Mesothelial cell of epicardium (in vitro differentiated cells): ENCODE measurements around the gene SLC49A4. TPM values are rescaled to one million over a fixed set of nuclear protein-coding genes. Genes with fewer than 3 reads are reported as not detected.
"Not testable (repeated sequence)": the region's sequence is repeated elsewhere in the genome, so short reads cannot be mapped to it uniquely, and the experiment has no call there.

Source experiments
- DNase-seq, 2 experiments: peaks; one replicate each; pipeline ENCODE4 v3.0.0; 2021; ENCODE audit warnings: low spot score in 2 of 2; ENCODE audit not compliant: unreplicated experiment in 2 of 2
- H3K27ac Mint-ChIP-seq: 2 replicates; pipeline ENCODE4 v1.8.0; 2021; ENCODE audit warnings: mixed read lengths
- H3K27me3 Mint-ChIP-seq: 2 replicates; pipeline ENCODE4 v1.8.0; 2021; ENCODE audit warnings: low read depth, mixed read lengths
- H3K36me3 Mint-ChIP-seq: 2 replicates; pipeline ENCODE4 v1.8.0; 2021; ENCODE audit warnings: mixed read lengths
- H3K4me1 Mint-ChIP-seq: 2 replicates; pipeline ENCODE4 v1.8.0; 2021; ENCODE audit warnings: mixed read lengths
- H3K4me3 Mint-ChIP-seq: 2 replicates; pipeline ENCODE4 v1.8.0; 2021; ENCODE audit warnings: mild to moderate bottlenecking, moderate library complexity, mixed read lengths
- H3K9me3 Mint-ChIP-seq: 2 replicates; pipeline ENCODE4 v1.8.0; 2021; ENCODE audit warnings: mixed read lengths
- CTCF ChIP-seq: fragments of 200-600 bp; sonication (generic); IDR thresholded peaks from one replicate; pipeline ENCODE4 v1.5.0; 2021; ENCODE audit warnings: antibody characterized with exemption; ENCODE audit not compliant: unreplicated experiment
- total RNA-seq: library from RNA; stranded (reverse); gene quantifications from 3 replicates; pipeline ENCODE4 v1.2.1, GENCODE V29; 2021

Gene SLC49A4
- 17.8 to 19.2 TPM (median 18.1 TPM) in 3 replicates for total RNA-seq

GRCh38 chr3:122794779-122795673 lies at the start of gene SLC49A4:
TSS of gene SLC49A4 (plus strand) at chr3:122795069. CDS start at chr3:122795193, 124 bp downstream.
- H3K27me3 Mint-ChIP-seq, result no peaks in the 10 kb centered on the region
- H3K4me3 Mint-ChIP-seq, result peak within 1 kb of the TSS; percentile 79
- TF ChIP-seq CTCF, result no peak
- DNase-seq, result peak; percentile 65 to 82
- H3K4me1 Mint-ChIP-seq, result peaks cover 28% of the 10 kb centered on the region
- H3K36me3 Mint-ChIP-seq, result no peaks in the 10 kb centered on the region
- peak within 1 kb of the TSS; percentile 99 for H3K27ac Mint-ChIP-seq
- H3K9me3 Mint-ChIP-seq, result no peaks in the 10 kb centered on the region

GRCh38 chr3:122745369-122746021 lies 49.4 kb upstream of the SLC49A4 start:
- DNase-seq, result no peak
- no peaks in the 10 kb centered on the region for H3K4me1 Mint-ChIP-seq
- H3K36me3 Mint-ChIP-seq, result peaks cover 49% of the 10 kb centered on the region
- peaks cover 27% of the 10 kb centered on the region for H3K9me3 Mint-ChIP-seq
- H3K4me3 Mint-ChIP-seq, result no peak overlapping the region
- no peaks in the 10 kb centered on the region for H3K27me3 Mint-ChIP-seq
- no peak overlapping the region for H3K27ac Mint-ChIP-seq
- no peak for TF ChIP-seq CTCF

GRCh38 chr3:122747295-122747694 lies 47.6 kb upstream of the SLC49A4 start:
- not testable (repeated sequence) for H3K4me1 Mint-ChIP-seq, H3K27ac Mint-ChIP-seq, H3K27me3 Mint-ChIP-seq, H3K4me3 Mint-ChIP-seq, DNase-seq
- peaks cover 23% of the 10 kb centered on the region for H3K9me3 Mint-ChIP-seq
- H3K36me3 Mint-ChIP-seq, result peaks cover 46% of the 10 kb centered on the region

GRCh38 chr3:122748347-122748746 lies 46.5 kb upstream of the SLC49A4 start:
- TF ChIP-seq CTCF, result no peak

GRCh38 chr3:122754929-122755328 lies 39.9 kb upstream of the SLC49A4 start:
- Mint-ChIP-seq H3K27me3 (no peaks in the 10 kb centered on the region), H3K27ac (no peak overlapping the region), H3K4me1 (peaks cover 12% of the 10 kb centered on the region), H3K36me3 (peaks cover 25% of the 10 kb centered on the region), H3K9me3 (no peaks in the 10 kb centered on the region), H3K4me3 (no peak overlapping the region)
- DNase-seq, result no peak
- TF ChIP-seq CTCF, result peak; percentile 36

More at GRCh38 chr3:122748347-122748746, 46.5 kb upstream of the SLC49A4 start:
- Mint-ChIP-seq H3K27me3 (no peaks in the 10 kb centered on the region), H3K4me1 (no peaks in the 10 kb centered on the region), H3K36me3 (peaks cover 41% of the 10 kb centered on the region), H3K4me3 (no peak overlapping the region), H3K27ac (no peak overlapping the region), H3K9me3 (peaks cover 23% of the 10 kb centered on the region)
- DNase-seq, result no peak

GRCh38 chr3:122755491-122755890 lies 39.4 kb upstream of the SLC49A4 start:
- H3K9me3 Mint-ChIP-seq, result no peaks in the 10 kb centered on the region
- no peak for TF ChIP-seq CTCF
- peaks cover 17% of the 10 kb centered on the region for H3K4me1 Mint-ChIP-seq
- DNase-seq, result no peak
- no peaks in the 10 kb centered on the region for H3K27me3 Mint-ChIP-seq
- no peak overlapping the region for H3K4me3 Mint-ChIP-seq
- peak overlapping the region; percentile 22 for H3K27ac Mint-ChIP-seq
- H3K36me3 Mint-ChIP-seq, result peaks cover 24% of the 10 kb centered on the region
